Ureter (tissue), 1 donor: ENCODE measurements around the gene LRRK1. TPM values are rescaled to one million over a fixed set of nuclear protein-coding genes. Genes with fewer than 3 reads are reported as not detected.

Source experiments
- DNase-seq: peaks from one replicate; pipeline ENCODE4 v3.0.0-alpha.2; 2020; ENCODE audit warnings: low spot score
- total RNA-seq: library from RNA; stranded (reverse); gene quantifications from one replicate; pipeline ENCODE4 v1.2.4, GENCODE V29; 2023
- donor health status: DM: yes; HTN: yes; CAD: no.

LRRK1 gene
- total RNA-seq, 1 donor from 2014 or later: 29.5 TPM

- no peak for DNase-seq
These were observed 85.3 kb downstream of the LRRK1 start for GRCh38 chr15:101004500-101004899.

GRCh38 chr15:101004986-101005747 is 86.0 kb downstream of the LRRK1 start:
- DNase-seq: peak; percentile 22

- peak; percentile 80 for DNase-seq
These were observed 88.0 kb downstream of the LRRK1 start for GRCh38 chr15:101006931-101007691.

DNA sequence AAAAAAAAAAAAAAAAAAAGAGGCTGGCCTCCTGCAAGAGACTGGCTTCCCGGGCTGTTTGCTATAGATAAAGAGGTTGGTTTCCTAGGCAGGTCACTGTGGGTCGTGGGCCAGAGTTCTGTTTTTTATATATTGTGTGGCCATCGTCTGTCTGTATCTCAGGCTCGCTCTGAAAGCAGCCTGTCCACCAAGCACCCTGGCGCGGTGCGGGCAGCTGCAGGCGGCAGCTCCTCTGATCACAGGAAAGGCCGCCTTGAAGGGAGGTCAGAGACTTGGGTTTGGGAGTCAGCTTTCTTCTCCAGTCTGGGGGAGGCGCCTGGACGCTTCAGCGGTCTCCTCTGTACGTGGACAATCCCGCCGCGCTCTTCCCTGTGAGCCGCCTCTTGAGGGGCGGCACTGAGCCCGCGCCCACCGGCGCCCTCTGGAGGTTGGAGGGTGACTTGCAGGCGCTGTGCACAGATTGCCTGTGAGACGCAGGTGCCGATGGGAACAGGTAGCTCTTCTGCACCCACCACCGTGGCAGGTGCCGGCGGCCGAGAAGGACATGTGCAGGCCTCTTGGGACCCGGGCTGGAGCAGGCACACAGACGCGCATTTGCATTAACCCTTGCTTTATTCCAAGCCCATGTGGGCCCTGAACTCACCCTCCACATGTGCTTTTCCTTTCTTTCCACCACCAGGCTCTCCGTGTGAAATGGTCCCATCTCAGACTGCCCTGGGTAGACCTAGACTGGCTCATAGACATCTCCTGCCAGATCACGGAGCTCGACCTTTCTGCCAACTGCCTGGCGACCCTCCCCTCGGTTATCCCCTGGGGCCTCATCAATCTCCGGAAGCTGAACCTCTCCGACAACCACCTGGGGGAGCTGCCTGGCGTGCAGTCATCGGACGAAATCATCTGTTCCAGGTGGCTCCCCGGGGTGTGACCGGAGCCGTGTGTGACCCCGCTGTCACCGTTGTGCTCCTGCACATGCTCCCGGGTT is 89.3 kb downstream of the LRRK1 start:
- peak; percentile 89 for DNase-seq

- DNase-seq: no peak
These were observed 90.0 kb downstream of the LRRK1 start for GRCh38 chr15:101009176-101009575.

- DNase-seq: no peak
These were observed 91.6 kb downstream of the LRRK1 start for GRCh38 chr15:101010781-101011180.

GRCh38 chr15:101012326-101013200 is 93.4 kb downstream of the LRRK1 start:
- DNase-seq: no peak

- DNase-seq: no peak
These were observed 94.0 kb downstream of the LRRK1 start for GRCh38 chr15:101013201-101013550.

DNA sequence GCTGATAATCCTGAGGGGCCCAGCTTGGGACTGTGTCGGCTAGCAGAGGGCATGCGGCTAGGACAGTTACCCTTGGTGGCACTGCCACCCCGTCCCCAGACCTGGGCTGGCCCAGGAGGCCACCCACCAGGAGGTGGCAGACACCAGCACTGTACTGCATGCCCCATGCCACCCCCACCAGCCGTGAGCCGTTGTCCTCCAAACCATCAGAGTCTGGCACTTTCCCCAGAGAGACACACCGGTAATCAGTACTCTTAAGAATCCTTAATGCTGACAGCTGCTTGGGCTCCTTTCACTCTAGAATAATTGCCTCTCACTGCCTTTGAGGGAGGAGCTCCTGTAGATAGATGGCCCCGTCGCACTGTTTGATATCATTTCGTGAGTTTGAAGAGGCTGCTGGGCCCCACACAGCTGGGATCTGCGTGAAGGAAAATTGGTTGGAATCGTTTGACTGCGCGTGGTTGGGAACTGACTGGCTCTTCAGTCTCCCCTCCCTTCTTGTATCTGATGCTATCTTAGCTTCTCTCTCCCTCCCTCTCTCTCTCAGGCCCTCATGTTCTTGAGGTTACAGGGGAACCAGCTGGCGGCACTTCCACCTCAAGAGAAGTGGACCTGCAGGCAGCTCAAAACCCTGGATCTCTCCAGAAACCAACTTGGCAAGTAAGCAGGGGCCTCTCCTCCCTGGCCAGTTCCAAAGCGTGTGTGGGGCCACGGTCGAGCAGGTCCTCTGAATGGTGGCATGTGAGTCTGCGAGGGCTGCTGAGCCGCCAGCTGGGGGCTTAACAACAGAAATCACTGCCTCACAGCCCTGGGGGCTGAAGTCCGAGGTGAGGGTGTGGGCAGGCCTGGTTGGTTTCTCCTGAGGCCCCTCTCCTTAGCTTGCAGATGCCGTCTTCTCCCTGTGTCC is 94.9 kb downstream of the LRRK1 start:
- DNase-seq: no peak

- peak; percentile 81 for DNase-seq
These were observed 96.0 kb downstream of the LRRK1 start for GRCh38 chr15:101014921-101015841.

DNA sequence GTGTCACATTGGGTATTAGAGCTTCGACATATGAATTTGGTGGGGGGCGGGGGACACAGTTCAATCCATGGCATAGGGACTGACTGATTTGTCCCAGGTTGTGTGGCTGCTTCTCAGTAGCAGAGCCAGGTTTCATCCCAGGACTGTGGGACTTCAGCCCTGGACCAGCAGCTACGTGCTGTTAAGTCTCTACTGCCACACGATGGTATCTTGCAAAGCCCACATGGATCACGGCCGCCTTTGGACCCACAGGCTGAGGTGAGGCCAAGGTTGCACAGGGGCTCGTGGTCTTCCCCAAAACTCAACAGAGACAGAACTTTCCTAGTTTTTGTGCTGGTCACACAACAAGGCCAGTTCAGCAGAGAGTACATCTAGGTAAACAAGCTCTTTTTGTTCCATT is 97.4 kb downstream of the LRRK1 start:
- DNase-seq: no peak

DNA sequence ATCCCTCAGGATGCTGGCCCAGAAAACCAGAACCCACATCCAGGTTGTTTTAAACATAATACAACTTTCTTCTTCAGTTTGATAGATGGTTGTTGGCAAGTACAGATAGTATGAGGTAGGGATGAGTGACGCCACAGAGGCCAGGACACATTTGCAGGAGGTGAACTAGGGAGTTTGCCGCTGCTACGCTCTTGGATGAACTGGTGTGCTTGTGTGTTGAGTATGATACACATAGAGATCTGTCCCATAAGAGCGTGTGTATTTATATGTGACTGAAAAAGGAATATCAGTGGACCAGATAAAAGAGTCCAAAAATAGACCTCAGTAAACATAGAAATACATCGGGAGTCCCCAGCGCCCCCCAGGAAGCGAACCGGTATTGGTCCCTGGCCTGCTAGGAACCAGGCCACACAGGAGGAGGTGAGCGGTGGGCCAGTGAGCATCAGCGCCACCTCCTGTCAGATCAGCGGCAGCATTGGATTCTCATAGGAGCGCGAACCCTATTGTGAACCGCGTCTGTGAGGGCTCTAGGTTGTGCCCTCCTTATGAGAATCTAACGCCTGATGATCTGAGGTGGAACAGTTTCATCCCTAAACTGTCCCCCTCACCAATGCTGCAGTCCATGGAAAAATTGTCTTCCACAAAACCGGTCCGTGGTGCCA is 98.1 kb downstream of the LRRK1 start:
- DNase-seq: no peak

GRCh38 chr15:101018016-101018415 is 98.9 kb downstream of the LRRK1 start:
- no peak for DNase-seq

GRCh38 chr15:101018450-101018849 is 99.3 kb downstream of the LRRK1 start:
- no peak for DNase-seq

DNA sequence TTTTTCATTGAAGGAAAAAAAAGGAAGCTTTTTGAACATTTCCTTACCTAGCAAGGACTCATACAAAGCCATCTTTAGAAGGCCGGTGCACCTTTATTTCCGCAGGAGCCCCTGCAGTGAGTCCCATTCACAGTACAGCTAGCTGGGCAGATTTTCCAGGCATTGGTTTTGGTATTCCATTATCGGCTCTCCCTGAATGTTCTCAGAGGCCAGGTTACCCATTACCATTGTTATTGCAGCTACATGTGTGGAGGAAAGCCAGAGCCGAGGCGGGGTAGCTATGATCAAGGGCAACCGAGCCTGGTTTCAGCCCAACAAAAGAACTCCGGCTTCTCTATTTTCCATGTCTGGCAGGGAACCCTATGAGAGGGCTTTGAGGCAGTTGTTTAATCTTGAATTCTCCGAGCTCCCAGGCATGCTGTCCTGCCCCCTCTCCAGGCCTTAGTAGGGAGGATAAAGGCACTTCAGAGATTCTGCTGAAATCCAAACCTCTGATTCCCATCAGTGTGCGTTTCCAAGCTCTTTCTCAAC is 100.3 kb downstream of the LRRK1 start:
- no peak for DNase-seq

DNA sequence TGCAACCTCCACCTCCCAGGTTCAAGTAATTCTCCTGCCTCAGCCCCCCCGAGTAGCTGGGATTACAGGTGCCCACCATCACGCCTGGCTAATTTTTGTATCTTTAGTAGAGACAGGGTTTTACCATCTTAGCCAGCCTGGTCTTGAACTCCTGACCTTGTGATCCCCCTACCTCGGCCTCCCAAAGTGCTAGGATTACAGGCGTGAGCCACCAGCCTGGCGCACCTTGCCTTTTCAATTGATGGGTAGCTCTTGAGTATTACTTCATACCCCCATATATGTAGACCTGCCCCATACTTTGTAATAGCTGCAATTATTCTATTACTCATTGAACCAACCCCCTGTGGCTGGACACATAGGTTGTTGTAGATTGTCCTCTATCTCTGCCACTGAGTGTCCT is 101.3 kb downstream of the LRRK1 start:
- no peak for DNase-seq

GRCh38 chr15:101020945-101021344 is 101.8 kb downstream of the LRRK1 start:
- no peak for DNase-seq

DNA sequence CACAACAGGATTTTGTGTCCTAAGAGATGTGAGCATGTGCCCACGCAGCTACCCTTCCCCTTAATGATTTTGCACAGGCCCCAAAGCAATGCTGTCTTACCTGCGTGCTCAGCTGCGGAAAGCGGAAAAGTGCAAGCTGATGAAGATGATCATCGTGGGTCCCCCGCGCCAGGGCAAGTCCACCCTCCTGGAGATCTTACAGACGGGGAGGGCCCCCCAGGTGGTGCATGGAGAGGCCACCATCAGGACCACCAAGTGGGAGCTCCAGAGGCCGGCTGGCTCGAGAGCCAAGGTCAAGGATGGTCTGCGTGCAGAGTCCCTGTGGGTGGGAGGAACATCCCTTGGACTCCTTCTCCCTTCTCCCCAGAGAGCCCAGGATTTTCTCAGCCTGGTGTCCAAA is 103.1 kb downstream of the LRRK1 start:
- peak; percentile 35 for DNase-seq
